ENCODE data around the gene COPS6. TPM values are rescaled to one million over a fixed set of nuclear protein-coding genes. Genes with fewer than 3 reads are reported as not detected.

The COPS6 gene
- total and polyA plus RNA-seq, 4 experiments from 2014 or later, result 85.5 to 261 (median 122) TPM

DNA sequence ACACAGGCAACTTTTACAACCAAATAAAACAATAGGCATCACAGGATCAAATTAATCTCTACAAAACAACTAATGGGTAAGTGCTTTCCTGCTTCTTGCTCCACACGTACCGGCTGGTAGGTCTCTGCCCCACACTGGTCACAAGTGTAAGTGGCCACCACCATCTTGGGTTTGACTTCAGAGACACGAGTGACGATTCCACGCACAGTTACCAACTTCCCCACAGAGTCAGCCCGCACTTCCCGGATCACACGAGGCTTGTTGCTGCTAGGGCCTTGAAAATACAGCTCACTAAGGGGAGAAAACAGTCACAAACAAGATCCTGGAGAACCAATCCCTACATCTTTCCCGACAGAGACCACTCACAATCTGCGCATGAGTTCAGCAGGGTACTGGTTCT lies 10.1 kb downstream of the COPS6 start:
- H3K27me3 Mint-ChIP-seq, result peaks cover 0 to 2% of the 10 kb centered on the region in 2 donors
- ChIA-PET POLR2A (ENCODE audit: partially characterized antibody) (interaction anchor here (3.6 to 8.2 kb wide), 4 partner anchors 9 to 31 kb away, joined by 20 to 175 read pairs (median 64); partner anchors contain the start of genes CNPY4, COPS6 and MBLAC1), CTCF (ENCODE audit: partially characterized antibody) (interaction anchor here (0.7 to 1.4 kb wide), 2 partner anchors 14 to 34 kb away, joined by 3 to 4 read pairs; no protein-coding TSS in a partner anchor)
- Histone ChIP-seq H3K9me3 (ENCODE audit: control insufficient read depth in 1 of 2, low read length in 2 of 2) (no peaks in the 10 kb centered on the region), H3K36me3 (ENCODE audit: insufficient read depth, low read length) (peaks cover 55% of the 10 kb centered on the region), H3K4me1 (ENCODE audit: insufficient read depth, low read length) (peaks cover 29% of the 10 kb centered on the region), H3K4me3 (ENCODE audit: low read length in 2 of 2) (no peak overlapping the region), H3K27ac (ENCODE audit: low read depth, low read length) (peak overlapping the region; percentile 96), H3K27me3 (ENCODE audit: insufficient read depth, low read length) (no peaks in the 10 kb centered on the region)
- DNase-seq, result no peak
- peak overlapping the region; percentile 72 to 99 (median 90) for H3K27ac Mint-ChIP-seq
- peak overlapping the region; percentile 27 to 95 (median 79) for H3K4me3 Mint-ChIP-seq
- H3K4me1 Mint-ChIP-seq, result peaks cover 23 to 53% (median 34%) of the 10 kb centered on the region in 4 donors
- H3K36me3 Mint-ChIP-seq, result peaks cover 44 to 71% of the 10 kb centered on the region in 2 donors
- H3K9me3 Mint-ChIP-seq, result peaks cover 0 to 2% (median 0%) of the 10 kb centered on the region in 8 donors
- intact Hi-C loops (cut with micrococcal nuclease), result no loop called here

DNA sequence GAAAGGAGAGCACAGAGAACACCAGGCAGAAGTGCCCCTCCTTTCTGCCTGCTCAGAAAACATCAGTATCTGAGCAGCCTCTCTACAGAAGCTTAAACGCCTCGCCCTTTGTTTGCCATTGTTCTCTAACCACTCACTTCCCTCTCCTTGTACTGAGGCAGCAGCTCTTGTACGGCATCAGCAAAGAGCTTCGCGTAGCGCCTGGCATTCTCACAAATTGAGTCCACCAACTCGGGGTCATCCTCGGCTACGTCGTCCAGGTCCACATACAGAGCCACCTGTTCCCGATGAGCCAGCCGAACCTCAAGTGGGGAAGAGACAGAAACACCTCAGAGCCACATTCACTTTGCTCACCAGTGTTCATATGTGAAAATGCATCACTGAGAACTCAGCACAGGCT lies 10.7 kb downstream of the COPS6 start:
- peaks cover 22 to 53% (median 34%) of the 10 kb centered on the region in 4 donors for H3K4me1 Mint-ChIP-seq
- H3K36me3 Mint-ChIP-seq, result peaks cover 42 to 65% of the 10 kb centered on the region in 2 donors
- intact Hi-C loops (cut with micrococcal nuclease), result no loop called here
- peak overlapping the region; percentile 80 to 95 for H3K4me3 ChIP-seq (ENCODE audit: low read length in 2 of 2)
- no peaks in the 10 kb centered on the region for H3K27me3 ChIP-seq (ENCODE audit: insufficient read depth, low read length)
- H3K36me3 ChIP-seq (ENCODE audit: insufficient read depth, low read length), result peaks cover 50% of the 10 kb centered on the region
- no peak for DNase-seq
- peak overlapping the region; percentile 96 for H3K27ac ChIP-seq (ENCODE audit: low read depth, low read length)
- peaks cover 0 to 2% (median 0%) of the 10 kb centered on the region in 8 donors for H3K9me3 Mint-ChIP-seq
- peak overlapping the region; percentile 92 to 95 (median 93) for H3K4me3 Mint-ChIP-seq
- ChIA-PET CTCF (ENCODE audit: partially characterized antibody) (interaction anchor here (0.7 to 1.4 kb wide), 2 partner anchors 14 to 33 kb away, joined by 3 to 4 read pairs; no protein-coding TSS in a partner anchor), POLR2A (ENCODE audit: partially characterized antibody) (interaction anchor here (3.0 to 8.2 kb wide), 6 partner anchors 10 to 50 kb away, joined by 20 to 175 read pairs (median 36); partner anchors contain the start of genes CNPY4, COPS6, MBLAC1 and ZNF3)
- peak overlapping the region; percentile 91 to 99 (median 97) for H3K27ac Mint-ChIP-seq
- H3K4me1 ChIP-seq (ENCODE audit: insufficient read depth, low read length), result peaks cover 29% of the 10 kb centered on the region
- H3K27me3 Mint-ChIP-seq, result peaks cover 0 to 2% of the 10 kb centered on the region in 2 donors
- no peaks in the 10 kb centered on the region for H3K9me3 ChIP-seq (ENCODE audit: control insufficient read depth in 1 of 2, low read length in 2 of 2)

DNA sequence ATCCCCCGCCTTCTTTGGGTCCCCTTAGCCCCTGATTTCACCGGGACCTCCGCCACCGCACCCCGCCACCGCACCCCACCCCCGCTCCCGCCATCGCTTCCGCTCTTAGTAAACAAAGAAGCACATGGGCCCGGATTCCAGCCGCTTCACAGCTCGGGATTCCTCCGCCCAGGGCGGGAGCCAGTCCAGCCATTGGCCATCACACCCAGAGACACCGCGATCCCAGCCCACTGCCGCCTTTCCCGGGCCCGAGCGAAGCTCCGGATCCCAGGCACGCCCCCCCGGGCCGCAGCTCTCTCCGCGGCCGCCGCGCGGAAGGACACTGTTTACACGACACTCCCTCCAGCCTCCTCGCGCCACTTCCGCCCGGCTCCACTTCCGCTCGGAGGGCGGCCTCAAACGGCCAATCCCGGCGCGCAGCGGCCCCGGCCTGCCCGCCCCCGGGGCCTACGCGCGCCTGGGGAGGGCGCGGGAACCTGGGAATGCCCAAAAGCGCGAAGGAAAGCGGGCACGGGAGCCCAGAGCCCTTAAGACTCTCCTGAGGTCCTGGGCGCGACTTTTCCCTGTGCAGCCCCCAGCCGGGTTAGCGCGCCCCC lies 11.7 kb downstream of the COPS6 start:
- Mint-ChIP-seq H3K27me3 (peaks cover 0 to 2% of the 10 kb centered on the region in 2 donors), H3K4me3 (peak overlapping the region; percentile 92 to 95 (median 93)), H3K9me3 (peaks cover 0 to 2% (median 0%) of the 10 kb centered on the region in 8 donors), H3K4me1 (peaks cover 22 to 50% (median 34%) of the 10 kb centered on the region in 4 donors), H3K36me3 (peaks cover 36 to 58% of the 10 kb centered on the region in 2 donors), H3K27ac (peak overlapping the region; percentile 91 to 99 (median 97))
- DNase-seq, result peak; percentile 86 to 96 (median 92)
- CTCF ChIA-PET (ENCODE audit: partially characterized antibody), result interaction anchor here (0.9 to 4.8 kb wide), 9 partner anchors 11 to 32 kb away, joined by 3 to 28 read pairs (median 5); partner anchors contain the start of genes COPS6 and MBLAC1
- Histone ChIP-seq H3K4me3 (ENCODE audit: low read length in 2 of 2) (peak overlapping the region; percentile 95), H3K36me3 (ENCODE audit: insufficient read depth, low read length) (peaks cover 39% of the 10 kb centered on the region), H3K27me3 (ENCODE audit: insufficient read depth, low read length) (no peaks in the 10 kb centered on the region), H3K27ac (ENCODE audit: low read depth, low read length) (peak overlapping the region; percentile 96), H3K4me1 (ENCODE audit: insufficient read depth, low read length) (peaks cover 29% of the 10 kb centered on the region), H3K9me3 (ENCODE audit: control insufficient read depth in 1 of 2, low read length in 2 of 2) (no peaks in the 10 kb centered on the region)
- POLR2A ChIA-PET (ENCODE audit: partially characterized antibody), result interaction anchor here (0.7 to 8.2 kb wide), 27 partner anchors 11 to 787 kb away, joined by 3 to 175 read pairs (median 4); partner anchors contain the start of genes CNPY4, COPS6, FBXO24 and GAL3ST4
- intact Hi-C loops (cut with micrococcal nuclease), result loop anchor here (1.0 to 5.0 kb wide), 6 partner anchors 12 to 628 kb away; partner anchors contain the start of genes CNPY4, COPS6, MBLAC1 and TAF6

DNA sequence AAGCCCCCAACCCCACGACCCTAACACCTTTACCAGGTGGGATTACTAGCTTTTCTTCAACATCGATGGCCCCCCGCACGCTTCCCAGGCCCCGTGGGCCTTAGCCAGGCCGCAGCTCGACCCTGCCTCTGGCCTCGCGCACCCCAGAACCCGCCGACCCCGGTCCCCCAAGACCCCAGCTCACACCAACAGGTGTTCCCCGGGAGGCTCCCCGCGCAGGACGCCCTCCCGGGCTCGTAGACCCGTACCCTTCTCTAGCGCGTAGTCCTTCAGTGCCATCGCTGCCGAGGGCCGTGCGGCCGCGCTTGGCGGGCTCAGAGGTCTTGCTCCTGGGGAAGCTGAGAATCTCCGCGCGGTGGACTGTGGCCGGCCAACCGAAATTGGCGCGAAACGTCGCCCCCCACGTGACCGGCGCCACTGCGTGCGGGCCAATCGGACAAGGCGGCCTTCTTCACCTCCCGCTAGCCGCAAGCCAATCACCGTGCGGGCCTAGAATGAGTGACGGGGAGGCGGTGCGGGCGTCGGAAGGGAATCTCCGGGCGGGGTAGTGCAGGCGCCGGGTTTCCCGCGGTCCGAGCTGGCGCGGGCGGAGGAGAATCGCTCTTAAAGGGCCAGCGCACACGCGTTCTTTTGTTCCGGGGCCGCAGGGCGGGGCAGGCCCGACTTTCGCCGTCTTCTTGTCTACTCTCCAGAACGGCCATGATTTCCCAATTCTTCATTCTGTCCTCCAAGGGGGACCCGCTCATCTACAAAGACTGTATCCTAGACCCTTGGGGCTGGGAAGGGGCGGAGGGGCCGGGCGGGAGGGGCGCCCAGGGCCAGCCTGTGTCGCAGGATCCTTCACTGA lies 12.5 kb downstream of the COPS6 start, which contains the start of the genes AP4M1 and MCM7:
TSS of gene AP4M1 (plus strand) at position 628 of the 847 bp plus-strand sequence. CDS start at position 700, 72 bp downstream.
TSS of gene MCM7 (minus strand) at position 382 of the 847 bp plus-strand sequence. CDS start at position 279, 103 bp downstream.
- Histone ChIP-seq H3K9me3 (ENCODE audit: control insufficient read depth in 1 of 2, low read length in 2 of 2) (no peaks in the 10 kb centered on the region), H3K27ac (ENCODE audit: low read depth, low read length) (peak within 1 kb of the TSS; percentile 96), H3K4me1 (ENCODE audit: insufficient read depth, low read length) (peaks cover 29% of the 10 kb centered on the region), H3K36me3 (ENCODE audit: insufficient read depth, low read length) (peaks cover 32% of the 10 kb centered on the region), H3K4me3 (ENCODE audit: low read length in 2 of 2) (peak within 1 kb of the TSS; percentile 95), H3K27me3 (ENCODE audit: insufficient read depth, low read length) (no peaks in the 10 kb centered on the region)
- Mint-ChIP-seq H3K4me3 (peak within 1 kb of the TSS; percentile 92 to 95 (median 93)), H3K27ac (peak within 1 kb of the TSS; percentile 93 to 99 (median 97)), H3K36me3 (peaks cover 29 to 51% of the 10 kb centered on the region in 2 donors), H3K9me3 (no peaks in the 10 kb centered on the region), H3K27me3 (peaks cover 0 to 2% of the 10 kb centered on the region in 2 donors), H3K4me1 (peaks cover 22 to 46% (median 34%) of the 10 kb centered on the region in 4 donors)
- intact Hi-C loops (cut with micrococcal nuclease), result loop anchor here (1.0 to 5.0 kb wide), 2 partner anchors 18 to 629 kb away; partner anchors contain the start of genes CNPY4, TAF6 and ZNF789
- POLR2A ChIA-PET (ENCODE audit: partially characterized antibody), result interaction anchor here (0.6 to 8.2 kb wide), 33 partner anchors 12 to 788 kb away, joined by 3 to 175 read pairs (median 4); partner anchors contain the start of genes CNPY4, COPS6, FBXO24 and GAL3ST4
- CTCF ChIA-PET (ENCODE audit: partially characterized antibody), result interaction anchor here (0.9 to 4.8 kb wide), 11 partner anchors 12 to 117 kb away, joined by 3 to 28 read pairs (median 5); partner anchors contain the start of genes COPS6 and MBLAC1
- peak; percentile 94 to 97 (median 94) for DNase-seq

DNA sequence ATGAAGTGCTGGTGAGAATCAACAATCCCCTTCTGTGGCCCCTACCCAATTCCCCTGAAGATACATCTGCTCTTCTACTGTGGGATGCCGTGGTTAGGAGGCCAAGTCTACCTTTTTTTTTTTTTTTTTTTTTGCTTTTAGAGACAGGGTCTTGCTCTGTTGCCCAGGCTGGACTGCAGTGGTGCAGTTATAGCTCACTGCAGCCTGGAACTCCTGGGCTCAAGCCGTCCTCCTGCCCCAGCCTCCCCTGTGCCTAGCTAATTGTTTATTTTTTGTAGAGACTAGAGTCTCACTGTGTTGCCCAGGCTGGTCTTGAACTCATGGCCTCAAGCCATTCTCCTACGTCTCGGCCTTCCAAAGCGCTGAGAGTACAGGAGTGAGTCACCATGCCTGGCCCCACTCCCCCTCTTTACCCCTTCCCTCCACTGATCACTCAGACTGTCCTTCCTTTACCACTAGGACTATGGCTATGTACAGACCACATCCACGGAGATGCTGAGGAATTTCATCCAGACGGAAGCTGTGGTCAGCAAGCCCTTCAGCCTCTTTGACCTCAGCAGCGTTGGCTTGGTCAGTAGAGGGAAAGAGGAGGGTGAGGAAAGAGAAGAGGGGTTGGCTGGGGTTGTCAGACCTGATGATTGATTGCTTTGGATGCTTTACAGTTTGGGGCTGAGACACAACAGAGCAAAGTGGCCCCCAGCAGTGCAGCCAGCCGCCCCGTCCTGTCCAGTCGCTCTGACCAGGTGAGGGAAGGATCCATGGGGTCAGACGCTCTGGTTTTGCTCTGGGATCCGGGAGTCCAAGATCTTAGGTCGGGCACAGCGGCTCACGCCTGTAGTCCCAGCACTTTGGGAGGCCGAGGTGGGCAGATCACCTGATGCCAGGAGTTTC lies 14.4 kb downstream of the COPS6 start:
- intact Hi-C loops (cut with micrococcal nuclease), result loop anchor here (5.0 kb wide), 1 partner anchor 631 kb away; the partner anchor contains the start of gene ZNF789
- ChIA-PET CTCF (ENCODE audit: partially characterized antibody) (interaction anchor here (1.2 to 4.8 kb wide), 4 partner anchors 14 to 30 kb away, joined by 4 to 28 read pairs (median 16); partner anchors contain the start of gene COPS6), POLR2A (ENCODE audit: partially characterized antibody) (interaction anchor here (0.6 to 8.2 kb wide), 10 partner anchors 8 to 786 kb away, joined by 3 to 175 read pairs (median 10); partner anchors contain the start of genes CNPY4, COPS6, GJC3 and MBLAC1)
- Histone ChIP-seq H3K4me3 (ENCODE audit: low read length in 2 of 2) (no peak overlapping the region), H3K27me3 (ENCODE audit: insufficient read depth, low read length) (no peaks in the 10 kb centered on the region), H3K27ac (ENCODE audit: low read depth, low read length) (no peak overlapping the region), H3K4me1 (ENCODE audit: insufficient read depth, low read length) (peaks cover 25% of the 10 kb centered on the region), H3K36me3 (ENCODE audit: insufficient read depth, low read length) (peaks cover 24% of the 10 kb centered on the region), H3K9me3 (ENCODE audit: control insufficient read depth in 1 of 2, low read length in 2 of 2) (no peaks in the 10 kb centered on the region)
- peak overlapping the region in 7 of 8 donors; percentile 77 to 93 (median 81) for H3K4me3 Mint-ChIP-seq
- peaks cover 20 to 42% (median 28%) of the 10 kb centered on the region in 4 donors for H3K4me1 Mint-ChIP-seq
- H3K9me3 Mint-ChIP-seq, result no peaks in the 10 kb centered on the region
- peak overlapping the region; percentile 36 to 99 (median 79) for H3K27ac Mint-ChIP-seq
- H3K27me3 Mint-ChIP-seq, result peaks cover 0 to 2% of the 10 kb centered on the region in 2 donors
- H3K36me3 Mint-ChIP-seq, result peaks cover 23 to 50% of the 10 kb centered on the region in 2 donors
- DNase-seq, result no peak

Data from CD4-positive, alpha-beta memory T cell (primary cell).